PC-9 (cell line): ENCODE results near the gene ZCCHC14.

Source experiments
- CTCF ChIP-seq: fragments of 200-600 bp; sonication (generic); conservative IDR thresholded peaks from 2 replicates; pipeline ENCODE4 v1.6.1; 2017; ENCODE audit warnings: mixed run types, antibody characterized with exemption, mild to moderate bottlenecking, moderate library complexity
- EZH2 ChIP-seq: fragments of 200-600 bp; sonication (generic); IDR thresholded peaks from 2 replicates; pipeline ENCODE4 v1.8.0; 2017; ENCODE audit warnings: antibody characterized with exemption, low read depth

- TF ChIP-seq CTCF (no peak), EZH2 (no peak)
Measured at GRCh38 chr16:87534751-87535150, 41.9 kb upstream of the ZCCHC14 start.
